ENCODE data around the gene C10orf53.

C10orf53 gene

DNA sequence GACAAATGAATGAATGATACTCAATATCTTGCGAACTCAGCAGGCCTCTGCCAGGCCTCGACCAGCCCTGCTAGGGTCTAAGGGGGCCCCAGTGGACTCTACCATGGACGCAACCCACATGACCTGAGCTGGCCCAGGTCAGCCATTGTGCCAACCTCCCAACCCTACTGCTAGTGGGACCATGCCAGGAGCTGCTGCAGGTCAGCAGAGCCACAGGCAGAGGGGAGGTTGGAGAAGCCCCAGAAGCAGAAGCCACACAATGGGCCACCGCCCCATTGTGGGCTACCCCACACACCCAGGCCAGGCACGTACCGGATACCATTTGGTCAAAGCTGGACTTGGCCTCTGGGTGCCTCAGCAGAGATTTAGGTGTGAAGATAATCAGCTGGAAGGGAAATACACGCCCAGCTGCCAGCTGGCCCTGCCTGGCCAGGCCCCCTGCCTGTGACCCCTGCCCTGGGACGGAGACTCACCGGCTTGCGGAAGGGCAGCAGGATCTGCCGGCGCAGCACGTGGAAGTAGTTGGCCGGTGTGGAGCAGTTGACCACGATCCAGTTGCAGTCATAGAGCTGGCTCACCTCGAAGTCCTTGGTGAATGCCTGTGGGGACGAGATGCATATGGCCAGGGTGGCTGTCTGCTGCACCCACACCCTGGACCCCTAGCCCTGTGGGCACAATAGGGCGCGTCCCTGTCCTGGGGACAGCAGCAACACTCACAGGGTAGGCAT lies 58.2 kb downstream of the C10orf53 start:
- no peak for DNase-seq (ENCODE audit: low read depth, low spot score)

DNA sequence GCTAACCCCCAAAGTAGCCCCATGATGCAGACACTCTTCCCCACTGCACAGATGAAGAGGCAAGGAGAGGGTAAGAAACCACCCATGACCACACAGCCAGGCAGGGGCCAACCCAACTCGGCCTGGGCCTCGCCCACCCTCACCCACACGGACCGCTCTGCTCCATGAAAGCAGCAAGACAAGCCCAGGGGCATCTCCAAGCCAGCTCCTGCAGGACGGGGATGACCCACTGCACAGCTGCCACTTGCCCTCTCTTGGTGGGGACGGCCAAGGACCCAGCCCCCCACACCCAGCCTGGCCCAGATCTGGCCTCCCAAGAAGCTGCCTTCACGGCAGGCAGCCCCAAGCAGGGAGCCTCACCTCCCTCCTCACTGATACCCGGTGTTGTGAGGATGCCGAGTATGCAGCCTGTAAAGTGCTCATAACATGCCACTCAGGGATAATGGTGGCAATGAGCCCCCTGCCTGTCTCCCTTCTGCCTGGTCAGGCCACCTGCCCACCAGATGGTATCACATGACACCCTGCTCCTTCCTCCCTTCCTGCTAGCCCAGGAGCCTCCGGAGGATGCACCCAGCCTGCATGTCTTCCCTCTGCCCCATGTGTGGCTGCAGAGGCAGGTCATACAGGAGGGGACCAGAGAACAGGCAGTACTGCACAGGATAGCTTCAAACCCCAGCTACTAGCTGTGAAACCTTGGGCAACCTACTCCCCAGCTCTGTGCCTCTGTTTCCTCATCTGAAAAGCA lies 59.3 kb downstream of the C10orf53 start:
- no peak for DNase-seq (ENCODE audit: low read depth, low spot score)

DNA sequence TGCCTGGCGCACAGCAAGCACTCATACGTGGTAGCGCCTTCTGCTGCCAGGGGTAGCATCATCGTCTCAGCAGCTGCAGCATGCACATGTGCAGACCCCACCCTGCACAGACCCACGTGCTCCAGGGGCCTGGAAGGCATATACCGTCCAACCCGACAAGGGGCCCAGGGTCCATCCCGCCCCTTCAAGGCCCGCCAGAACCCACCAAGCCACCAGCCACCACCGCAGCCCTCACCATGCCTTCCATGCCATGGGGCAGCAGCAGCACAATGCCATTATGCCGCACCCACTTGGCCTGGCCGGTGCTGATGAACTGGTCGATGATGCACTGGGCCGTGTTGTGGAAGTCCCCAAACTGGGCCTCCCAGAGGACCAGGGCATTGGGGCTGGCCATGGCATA lies 60.0 kb downstream of the C10orf53 start:
- no peak for DNase-seq (ENCODE audit: low read depth, low spot score)

DNA sequence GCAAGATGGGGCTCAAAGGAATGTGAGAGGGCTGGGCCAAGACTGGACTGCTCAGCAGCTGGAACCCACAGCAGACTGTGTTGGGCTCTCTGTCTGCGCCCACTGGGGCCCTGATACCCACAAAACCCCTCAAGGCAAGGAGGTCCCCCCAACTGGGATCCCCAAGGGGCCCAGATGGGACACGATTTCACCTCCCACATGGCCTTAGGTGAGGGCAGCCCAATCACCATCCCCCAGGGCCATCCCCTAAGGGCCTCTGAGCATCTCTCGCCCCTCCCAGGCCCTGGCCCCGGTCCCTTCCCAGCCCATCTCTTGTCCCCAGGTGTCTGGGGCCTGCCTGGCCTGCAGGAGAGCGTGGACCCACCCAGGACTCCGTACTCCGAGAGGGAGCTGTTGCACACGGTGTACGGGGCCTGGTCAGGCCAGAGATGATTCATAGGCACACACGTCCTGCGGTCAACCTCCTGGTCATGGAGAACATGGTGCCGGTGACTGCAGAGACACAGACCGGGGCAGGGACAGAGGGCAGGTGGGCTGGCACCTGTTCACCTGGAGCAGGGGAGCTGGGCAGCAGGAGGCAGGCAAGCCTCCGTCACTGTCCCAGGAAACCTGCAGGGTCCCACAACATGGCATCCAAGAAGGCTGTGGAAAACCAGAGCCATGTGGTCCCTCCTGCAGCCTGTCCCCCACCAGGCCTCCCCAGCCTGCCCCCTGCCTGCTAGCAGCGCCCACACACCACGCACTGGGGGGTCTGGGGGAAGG lies 61.1 kb downstream of the C10orf53 start:
- no peak for DNase-seq (ENCODE audit: low read depth, low spot score)

DNA sequence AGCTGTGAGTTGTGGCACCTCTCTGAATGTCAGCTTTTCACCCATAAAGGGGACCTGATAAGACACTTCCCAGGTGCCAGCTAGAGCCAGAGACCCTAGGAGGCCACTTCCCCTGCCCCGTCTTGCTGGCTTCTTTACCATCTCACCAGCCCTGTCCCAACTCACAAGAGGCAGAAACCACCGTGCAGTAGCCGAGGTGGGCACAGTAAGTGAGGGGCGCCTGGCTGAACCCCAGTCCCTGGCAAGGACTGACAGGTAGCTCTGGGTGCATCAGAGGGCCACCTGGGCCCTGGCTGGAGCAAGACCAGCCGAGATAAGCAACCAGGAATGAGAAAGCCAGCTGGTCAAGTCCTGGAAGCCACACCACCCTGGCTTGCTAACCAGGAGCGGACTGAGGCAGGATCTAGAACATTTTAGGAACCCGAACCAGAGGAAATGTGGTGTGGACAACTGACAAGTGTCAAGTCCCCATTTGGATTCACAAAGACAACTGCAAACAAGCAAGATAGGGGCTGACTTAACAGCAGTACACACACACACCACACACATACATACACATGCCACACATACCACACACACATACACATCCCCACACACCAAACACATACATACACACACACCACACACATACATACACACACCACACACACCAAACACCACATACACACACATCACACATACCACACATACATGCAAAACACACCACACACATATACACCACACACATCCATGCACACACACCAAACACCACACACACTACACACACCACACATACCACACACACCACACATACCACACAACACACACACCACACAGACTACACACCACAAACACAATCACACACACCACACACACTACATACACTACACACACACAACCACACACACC lies 61.9 kb downstream of the C10orf53 start:
- DNase-seq (ENCODE audit: low read depth, low spot score) = no peak

DNA sequence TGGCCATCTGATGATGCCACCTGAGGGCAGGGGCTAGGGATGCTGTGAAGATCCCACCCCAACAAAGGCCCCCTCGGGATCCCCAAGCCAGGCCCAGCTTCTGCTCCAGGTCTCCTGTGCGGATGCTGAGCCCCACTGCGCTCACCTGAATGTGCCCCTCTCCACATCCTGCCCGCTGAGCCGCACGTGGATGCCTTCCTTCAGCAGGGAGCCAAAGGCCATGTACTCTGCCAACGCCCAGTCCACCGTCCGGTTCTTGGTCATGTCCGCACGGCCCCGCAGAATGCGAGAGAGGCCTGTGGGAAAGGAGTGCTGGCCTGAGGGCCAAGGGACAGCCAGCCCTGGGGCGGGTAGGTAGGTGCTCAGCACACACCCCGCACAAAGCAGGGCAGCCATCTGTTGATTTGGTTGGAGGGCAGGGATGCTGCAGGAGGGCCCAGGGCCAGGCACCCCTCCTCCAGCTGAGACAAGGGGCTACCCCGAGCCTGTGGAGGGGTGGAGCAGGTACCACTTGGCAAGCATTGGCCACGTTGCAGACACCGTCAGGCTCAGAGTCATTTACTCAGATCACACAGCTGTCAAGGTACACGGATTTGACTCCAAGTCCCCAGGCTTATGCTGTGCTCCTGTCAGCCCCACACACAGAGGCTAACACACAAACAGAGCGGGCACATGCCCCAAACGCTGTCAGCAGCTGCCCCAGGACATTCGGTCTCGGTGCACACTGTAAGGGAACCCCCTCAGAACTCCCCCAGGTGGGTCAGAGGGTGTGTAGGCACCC lies 63.4 kb downstream of the C10orf53 start:
- DNase-seq (ENCODE audit: low read depth, low spot score) = no peak

DNA sequence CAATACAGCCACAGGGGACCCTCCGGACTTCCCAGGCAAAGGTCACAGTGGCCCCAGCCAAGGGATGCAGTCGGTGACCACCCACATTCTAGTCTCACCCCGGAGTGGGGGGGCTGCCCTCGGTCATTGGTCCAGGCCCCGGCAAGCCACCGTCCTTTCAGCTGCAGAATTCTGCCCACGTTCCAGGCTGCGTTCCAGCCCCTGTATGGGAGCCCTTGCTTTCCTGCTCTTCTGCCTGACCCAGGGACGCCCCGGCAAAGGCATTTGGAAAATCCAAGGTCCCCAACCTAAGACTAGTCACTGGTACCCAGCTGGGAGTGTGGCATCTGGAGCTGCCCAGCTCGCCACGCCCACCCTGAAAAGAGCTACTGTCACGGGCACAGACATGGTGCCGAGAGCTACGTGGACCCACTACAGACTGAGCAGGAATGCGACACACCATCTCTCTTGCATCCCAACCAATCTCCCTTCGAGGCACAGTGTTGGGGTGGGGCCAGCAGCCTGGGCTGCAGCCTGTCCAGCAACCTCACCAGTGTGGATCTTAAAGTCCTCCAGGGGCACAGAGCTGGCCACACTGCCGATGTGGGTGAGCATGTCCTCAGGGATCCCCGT lies 64.1 kb downstream of the C10orf53 start:
- no peak for DNase-seq (ENCODE audit: low read depth, low spot score)

DNA sequence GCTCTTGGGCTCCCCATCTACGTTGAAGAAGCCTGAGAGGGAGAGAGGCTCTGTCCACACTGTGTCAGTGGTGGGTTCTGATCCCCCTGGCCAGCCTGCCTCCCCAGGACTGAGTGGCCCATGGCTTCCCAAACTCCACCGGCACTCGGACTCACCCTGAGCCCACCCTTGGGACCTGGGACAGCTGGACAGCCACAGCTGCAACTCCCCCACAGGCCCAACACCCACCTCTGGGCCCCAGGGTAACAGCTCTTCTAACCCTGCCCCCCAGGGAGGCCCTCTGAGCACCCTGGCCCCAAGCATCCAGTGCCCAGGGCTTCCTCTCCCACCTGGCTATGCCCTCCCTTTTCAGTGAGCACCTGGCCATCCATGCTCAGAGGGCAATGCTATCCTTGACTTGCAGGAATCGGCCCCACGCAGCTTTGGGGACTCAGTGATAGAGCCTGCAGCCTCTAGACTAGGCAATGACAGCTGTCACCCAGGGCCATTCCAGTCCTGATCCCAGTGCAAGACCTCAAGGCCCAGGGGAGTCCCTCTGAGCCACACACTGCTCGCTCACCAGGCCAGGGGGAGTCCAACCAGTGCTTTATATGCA lies 64.7 kb downstream of the C10orf53 start:
- no peak for DNase-seq (ENCODE audit: low read depth, low spot score)

DNA sequence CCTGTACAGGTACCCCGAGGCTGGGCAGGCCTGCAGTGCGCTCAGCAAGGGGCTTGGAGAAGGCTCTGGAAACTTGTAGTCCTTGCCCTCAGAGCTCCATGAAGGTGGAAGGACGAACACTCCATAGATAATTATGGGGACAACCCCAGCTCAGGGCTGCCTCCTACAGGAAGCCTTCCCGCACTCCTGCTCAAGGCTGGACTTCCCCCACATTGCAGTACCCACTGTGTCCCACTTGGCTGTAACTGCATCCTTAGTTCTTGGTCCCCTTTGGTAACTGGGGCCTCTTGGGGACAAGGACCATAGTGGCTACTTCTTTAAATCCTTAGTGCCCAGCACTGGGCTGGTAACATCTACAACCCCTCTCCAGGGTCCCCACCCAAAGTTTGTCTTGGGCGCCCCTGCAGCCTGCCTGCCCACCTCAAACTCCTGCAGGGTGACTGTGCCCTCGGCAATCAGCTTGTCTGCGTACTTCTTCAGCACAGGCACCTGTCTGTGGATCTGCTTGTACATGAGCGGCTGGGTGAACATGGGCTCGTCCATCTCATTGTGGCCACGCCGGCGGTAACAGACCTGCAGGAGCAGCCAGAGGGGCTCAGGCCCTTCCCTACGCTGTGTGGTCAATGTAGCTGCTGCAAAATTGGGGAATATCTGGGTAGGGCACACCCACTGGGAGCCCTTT lies 65.6 kb downstream of the C10orf53 start:
- DNase-seq (ENCODE audit: low read depth, low spot score) = no peak

DNA sequence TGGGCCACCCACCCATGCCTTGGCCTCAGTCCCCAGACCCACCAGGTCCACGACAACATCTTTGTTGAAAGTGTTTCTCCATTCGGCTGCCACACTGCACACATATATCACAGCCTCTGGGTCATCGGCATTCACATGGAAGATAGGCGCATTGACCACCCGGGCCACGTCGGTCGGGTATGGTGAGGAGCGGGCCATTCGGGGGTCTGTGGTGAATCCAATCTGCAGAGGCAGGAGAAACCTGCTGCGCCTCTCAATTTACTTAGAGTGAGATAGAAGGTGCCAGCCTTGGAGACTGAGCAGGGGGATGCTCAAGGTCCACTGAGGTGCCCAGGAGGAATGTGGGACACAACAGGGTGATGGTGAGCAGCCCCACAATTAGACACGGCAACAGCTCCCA lies 66.3 kb downstream of the C10orf53 start:
- DNase-seq (ENCODE audit: low read depth, low spot score) = no peak

DNA sequence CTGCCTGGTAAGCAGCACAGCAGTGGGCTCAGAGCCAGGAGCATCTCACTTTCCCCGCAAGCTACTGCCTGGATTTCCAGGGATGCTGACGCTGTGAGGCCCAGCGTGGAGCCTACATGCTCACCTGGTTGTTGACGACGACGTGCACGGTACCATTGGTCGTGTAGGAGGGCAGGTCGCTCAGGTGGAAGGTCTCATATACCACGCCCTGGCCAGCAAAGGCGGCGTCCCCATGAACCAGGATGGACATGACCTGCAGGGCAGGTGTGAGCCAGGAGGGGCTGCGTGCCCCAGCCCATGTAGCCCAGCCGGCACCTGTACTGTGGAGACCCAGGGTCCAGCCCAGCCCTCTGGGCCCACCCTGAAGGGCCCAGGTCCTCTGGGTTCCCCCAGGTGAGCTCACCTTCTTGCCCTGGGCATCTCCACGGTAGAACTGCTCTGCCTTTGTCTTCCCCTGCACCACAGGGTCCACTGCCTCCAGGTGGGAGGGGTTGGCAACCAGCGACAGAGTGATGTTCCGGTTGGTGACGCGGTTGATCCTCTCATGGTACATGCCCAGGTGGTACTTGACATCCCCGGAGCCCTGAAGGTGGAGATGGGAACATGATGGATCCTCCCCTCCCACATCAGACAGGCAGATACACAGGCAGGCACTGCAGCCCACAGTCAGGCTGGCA lies 67.3 kb downstream of the C10orf53 start:
- DNase-seq (ENCODE audit: low read depth, low spot score) = no peak
